Body of pancreas (tissue), 4 donors: ENCODE measurements around the gene PDE8B. TPM values are rescaled to one million over a fixed set of nuclear protein-coding genes. Genes with fewer than 3 reads are reported as not detected.

ENCODE experiments used
- ATAC-seq: fragments of 150-250 bp; one replicate; pipeline ENCODE4 v1.9.1; 2016
- DNase-seq, 4 donors: peaks; one replicate each; pipeline ENCODE4 v3.0.0-alpha.2; 2019
- H3K27ac ChIP-seq, 4 donors: fragments of 200-600 bp; sonication (generic); 1 replicate in 3 of 4; 2 replicates in 1 of 4; pipeline versions ENCODE4 v1.5.1 to v1.6.1; 2016 to 2019; ENCODE audit warnings: mild to moderate bottlenecking in 1 of 4, mixed read lengths in 1 of 4, moderate library complexity in 1 of 4
- H3K27me3 ChIP-seq, 2 donors: fragments of 200-600 bp; sonication (generic); one replicate each; pipeline ENCODE4 v1.6.0; 2016; ENCODE audit warnings: mild to moderate bottlenecking in 1 of 2
- H3K36me3 ChIP-seq, 2 donors: fragments of 200-600 bp; sonication (generic); replicated peaks in 1 of 2; 2 replicates each; pipeline ENCODE4 v1.5.1; 2016; ENCODE audit warnings: low read depth in 2 of 2; ENCODE audit not compliant: insufficient read depth in 1 of 2
- H3K4me1 ChIP-seq: fragments of 200-600 bp; sonication (generic); one replicate; pipeline ENCODE4 v1.6.0; 2016
- H3K4me3 ChIP-seq, 2 donors: fragments of 200-600 bp; sonication (generic); 1 replicate in 1 of 2; 2 replicates in 1 of 2; pipeline ENCODE4 v1.5.1; 2016 to 2019
- H3K9me3 ChIP-seq, 3 donors: fragments of 200-600 bp; sonication (generic); 1 replicate in 2 of 3; 2 replicates in 1 of 3; pipeline ENCODE4 v1.5.1; 2016
- CTCF ChIP-seq, 7 experiments: fragments of 450-650 bp in 4 of 7; fragments of 200-600 bp in 3 of 7; sonication (generic) in 3 of 7; IDR thresholded peaks; one replicate each; pipeline ENCODE4 v1.5.1; 2016 to 2019; ENCODE audit warnings: antibody characterized with exemption in 7 of 7
- POLR2A ChIP-seq, 3 donors: fragments of 450-650 bp; IDR thresholded peaks; one replicate each; pipeline ENCODE4 v1.6.1; 2016; ENCODE audit warnings: antibody characterized with exemption in 3 of 3, mild to moderate bottlenecking in 2 of 3
- WGBS, 2 donors: methylation state at CpG; one replicate each; pipeline ENCODE4 v1.1.5; 2017; 5-methylcytosine and 5-hydroxymethylcytosine counted together
- intact Hi-C: fragments of 100-400 bp; cut with DNase I; formaldehyde crosslinking; loops from one replicate; pipeline ENCODE4 v1.15.1; 2023
- total RNA-seq, 2 donors: library from RNA; depleted of rRNA; stranded (reverse); fragments of >200 nt; gene quantifications; one replicate each; pipeline ENCODE4 v1.1.0, GENCODE V29; 2016

The PDE8B gene
- total RNA-seq, 2 donors from 2014 or later: 8.3 to 15.8 TPM

DNA sequence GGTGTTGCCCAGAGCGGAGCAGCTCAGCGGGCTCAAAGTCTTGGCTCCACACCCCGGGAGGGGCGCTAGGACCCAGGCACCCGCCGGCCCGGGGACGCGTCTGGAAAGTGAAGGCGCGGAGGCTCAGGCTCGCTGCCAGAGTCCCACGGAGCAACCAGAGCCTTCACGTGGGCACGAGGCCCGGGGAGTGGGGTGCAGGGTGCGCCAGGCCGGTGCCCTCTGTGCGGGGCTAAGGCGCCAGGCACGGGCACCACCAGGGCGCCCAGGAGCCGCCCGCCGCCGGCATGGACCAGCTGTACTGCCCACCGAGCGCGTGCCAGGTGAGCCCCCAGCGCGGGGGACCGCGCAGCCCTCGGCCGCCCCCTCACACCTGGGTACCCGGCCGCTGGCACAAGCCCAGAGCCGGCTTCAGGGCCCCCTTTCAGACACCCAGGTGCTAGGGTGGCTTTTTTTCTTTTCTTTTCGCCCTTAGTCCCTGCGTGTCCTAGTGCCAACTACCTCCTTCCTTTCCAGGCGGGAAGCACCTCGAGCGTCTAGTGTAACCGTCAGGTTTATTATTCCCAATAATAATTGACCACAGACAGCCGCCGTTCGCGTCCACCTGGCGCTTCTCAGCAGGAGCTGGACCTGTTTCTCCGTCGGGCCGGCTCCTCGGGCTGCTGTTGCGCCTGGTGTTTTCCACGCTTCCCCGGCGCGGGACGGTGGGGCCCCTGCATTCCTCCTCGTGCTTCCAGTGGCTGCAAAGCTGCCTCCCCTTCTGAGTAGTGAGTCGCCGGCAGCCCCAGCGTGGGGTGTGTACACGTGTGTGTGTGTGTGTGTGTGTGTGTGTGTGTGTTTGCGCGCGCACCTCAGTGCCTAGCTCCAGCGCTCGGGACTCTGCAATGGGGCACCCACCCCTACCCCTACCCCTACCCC, 30.1 kb upstream of the PDE8B start:
- Histone ChIP-seq H3K4me1 (peaks cover 25% of the 10 kb centered on the region), H3K9me3 (no peaks in the 10 kb centered on the region), H3K4me3 (peak overlapping the region; percentile 17 to 46), H3K36me3 (no peaks in the 10 kb centered on the region), H3K27ac (peak overlapping the region in 2 of 4 donors; percentile 32 to 46), H3K27me3 (no peaks in the 10 kb centered on the region)
- 0 to 1% methylated on average over 21 to 60 of the region's 69 CpGs for WGBS, 2 donors
- intact Hi-C loops: no loop called here
- DNase-seq (peak; percentile 41 to 74 (median 56)), ATAC-seq (peak; percentile 51)
- TF ChIP-seq POLR2A (IDR thresholded peaks at IDR 0.05): no peak
- no peak for TF ChIP-seq CTCF (IDR thresholded peaks at IDR 0.05)

- Histone ChIP-seq H3K36me3 (no peaks in the 10 kb centered on the region), H3K27ac (peak overlapping the region; percentile 11 to 40 (median 19)), H3K9me3 (no peaks in the 10 kb centered on the region), H3K4me1 (peaks cover 32% of the 10 kb centered on the region), H3K4me3 (no peak overlapping the region), H3K27me3 (no peaks in the 10 kb centered on the region)
- intact Hi-C loops: no loop called here
- no peak for DNase-seq
- WGBS, 2 donors: 23 to 33% methylated on average over 10 to 15 of the region's 15 CpGs
- no peak for ATAC-seq
- TF ChIP-seq POLR2A (IDR thresholded peaks at IDR 0.05) (no peak), CTCF (IDR thresholded peaks at IDR 0.05) (no peak)
Measured at GRCh38 chr5:77181173-77181572, 29.3 kb upstream of the PDE8B start.

DNA sequence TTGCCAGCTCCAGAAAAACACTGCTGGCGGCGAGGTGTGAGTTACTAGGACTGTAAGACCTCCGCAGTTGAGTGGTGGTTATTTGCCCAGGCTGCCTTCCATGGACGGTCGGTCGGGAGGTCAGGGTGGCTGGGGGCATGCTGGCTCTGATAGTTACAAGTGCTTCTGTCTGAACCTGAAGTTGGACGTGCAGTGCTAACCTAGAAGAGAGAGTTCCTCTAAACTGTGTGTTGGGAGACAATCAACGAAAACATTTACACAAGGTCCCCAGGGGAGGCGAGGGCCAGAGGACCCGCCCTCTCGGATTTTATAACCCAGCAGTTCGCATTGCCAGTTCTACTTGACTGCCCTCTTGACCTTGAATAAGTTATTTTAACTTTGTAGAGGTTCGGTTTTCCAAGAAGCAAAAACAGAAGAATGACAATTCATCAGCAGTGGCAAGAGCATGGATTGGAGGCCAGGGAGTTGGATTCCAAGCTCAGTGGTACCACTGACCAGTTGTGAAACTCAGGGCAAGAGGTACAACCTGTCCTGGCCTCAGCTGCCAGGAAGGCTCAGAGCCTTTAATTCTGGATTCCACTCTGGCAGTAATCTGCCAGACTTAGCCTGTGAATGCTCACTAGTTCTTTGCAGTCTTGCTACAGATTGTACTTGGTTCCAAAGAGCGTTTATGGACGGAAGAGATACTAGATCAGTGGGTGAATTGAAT, 28.7 kb upstream of the PDE8B start:
- Histone ChIP-seq H3K27me3 (no peaks in the 10 kb centered on the region), H3K9me3 (no peaks in the 10 kb centered on the region), H3K4me1 (peaks cover 38% of the 10 kb centered on the region), H3K36me3 (no peaks in the 10 kb centered on the region), H3K4me3 (no peak overlapping the region), H3K27ac (peak overlapping the region; percentile 11 to 40 (median 19))
- intact Hi-C loops: no loop called here
- peak; percentile 25 for ATAC-seq
- peak in 1 of 4 donors; percentile 43 for DNase-seq
- TF ChIP-seq POLR2A (IDR thresholded peaks at IDR 0.05): no peak
- TF ChIP-seq CTCF (IDR thresholded peaks at IDR 0.05): no peak
- 60% methylated on average over 14 to 15 of the region's 15 CpGs for WGBS, 2 donors

- intact Hi-C loops: no loop called here
- ATAC-seq (no peak), DNase-seq (no peak)
- no peaks in the 10 kb centered on the region for H3K9me3 ChIP-seq
- H3K4me1 ChIP-seq: peaks cover 44% of the 10 kb centered on the region
- 60 to 80% methylated on average over 1 of the region's 1 CpG for WGBS, 2 donors
- H3K36me3 ChIP-seq: no peaks in the 10 kb centered on the region
- no peaks in the 10 kb centered on the region for H3K27me3 ChIP-seq
- TF ChIP-seq POLR2A (IDR thresholded peaks at IDR 0.05): no peak
- no peak for TF ChIP-seq CTCF (IDR thresholded peaks at IDR 0.05)
- no peak overlapping the region for H3K4me3 ChIP-seq
- H3K27ac ChIP-seq: peak overlapping the region in 2 of 4 donors; percentile 11 to 13
Measured at GRCh38 chr5:77182367-77182766, 28.1 kb upstream of the PDE8B start.
